IPS-11a (cell line): ENCODE measurements around the gene MALRD1.

Experiments
- H3K4me3 ChIP-seq: one replicate; pipeline ENCODE4 v1.5.1; 2013; ENCODE audit warnings: low read depth, low read length, control low read depth

MALRD1 gene

DNA sequence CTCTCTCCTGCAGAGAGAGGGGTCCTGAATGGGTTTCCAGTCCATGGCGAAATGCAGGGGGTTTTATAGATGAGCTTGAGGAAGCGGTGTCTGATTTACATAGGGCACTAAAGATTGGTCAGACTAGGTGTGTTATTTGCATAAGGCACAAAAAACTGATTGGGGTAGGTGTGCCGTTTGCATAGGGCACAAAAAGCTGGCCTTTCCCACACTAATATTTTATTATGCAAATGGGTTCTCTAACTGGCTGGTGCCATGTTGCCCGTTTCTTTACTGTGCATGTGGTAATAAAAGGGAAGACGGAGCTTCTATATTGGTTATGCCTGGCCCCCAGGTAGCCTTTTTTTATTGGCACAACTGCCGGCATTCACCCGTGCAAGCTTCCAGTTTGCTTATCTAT, 50.2 kb downstream of the MALRD1 start:
- no peak overlapping the region for H3K4me3 ChIP-seq

DNA sequence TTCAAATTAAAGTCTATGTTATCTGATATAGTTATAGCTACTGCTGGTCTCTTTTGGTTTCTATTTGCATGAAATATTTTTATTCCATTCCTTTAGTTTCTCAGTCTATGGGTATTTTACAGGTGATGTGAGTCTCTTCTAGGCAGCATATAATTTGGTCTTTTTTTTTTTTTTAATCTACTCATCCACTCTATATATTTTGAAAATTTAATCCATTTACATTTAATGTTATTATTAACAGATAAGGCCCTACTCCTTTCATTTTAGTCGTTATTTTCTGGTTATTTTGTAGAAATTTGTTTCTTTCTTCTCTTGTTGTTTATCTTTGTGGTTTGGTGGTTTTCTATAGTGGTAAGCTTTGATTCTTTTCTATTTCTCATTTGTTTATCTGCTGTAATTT, 58.8 kb downstream of the MALRD1 start:
- H3K4me3 ChIP-seq: no peak overlapping the region

DNA sequence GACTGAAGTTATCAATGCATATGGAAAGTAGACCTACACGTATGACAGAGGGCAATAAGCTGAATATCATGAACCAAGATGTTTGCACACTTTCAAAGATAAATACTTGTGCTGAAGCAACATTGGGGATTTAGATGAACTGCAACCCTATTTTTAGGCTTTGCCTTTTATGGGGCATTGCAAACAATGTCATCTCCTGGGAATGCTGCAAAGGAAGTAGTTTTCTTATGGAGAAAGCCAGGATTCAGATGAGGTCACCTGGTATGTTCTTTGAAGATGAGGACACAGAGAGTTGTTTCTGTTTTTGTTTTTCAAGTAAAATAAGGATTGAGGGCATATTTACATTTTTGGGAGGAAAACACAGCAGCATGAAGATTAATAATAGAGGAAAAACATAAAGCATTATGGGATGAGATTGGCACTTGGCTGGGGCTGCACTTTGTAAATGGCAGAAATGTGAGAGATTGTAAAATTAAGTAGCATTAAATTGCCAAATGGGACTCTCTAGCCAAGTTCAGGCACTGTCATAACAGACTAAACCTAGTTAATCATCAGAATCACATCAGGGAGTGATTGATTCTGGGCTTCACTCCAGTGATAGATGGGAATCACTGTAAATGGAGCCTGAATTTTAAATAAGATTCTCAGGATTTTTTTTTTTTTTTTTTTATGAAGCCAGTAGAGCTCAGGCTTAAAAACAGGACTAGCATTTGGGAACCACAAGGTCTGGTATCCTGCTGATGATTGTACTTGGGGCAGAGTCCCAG, 63.1 kb downstream of the MALRD1 start:
- no peak overlapping the region for H3K4me3 ChIP-seq

DNA sequence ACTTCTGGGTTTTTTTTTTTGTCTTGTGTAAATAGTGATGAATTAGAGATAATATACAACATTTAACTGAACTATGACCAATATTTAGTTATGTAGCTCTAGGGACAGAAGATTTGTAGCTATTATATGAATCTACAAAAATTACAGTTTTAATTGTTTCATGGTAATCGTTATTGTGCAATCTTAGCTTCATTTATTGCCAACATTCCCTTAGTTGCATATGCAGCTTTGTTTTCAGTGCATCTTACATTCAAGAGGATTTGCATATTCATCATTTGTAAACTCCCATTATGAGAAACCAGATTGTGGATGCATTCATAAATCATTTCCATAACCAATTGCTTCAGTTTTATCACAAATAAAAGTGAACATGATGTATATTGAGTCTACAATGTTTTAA, 68.8 kb downstream of the MALRD1 start:
- no peak overlapping the region for H3K4me3 ChIP-seq

DNA sequence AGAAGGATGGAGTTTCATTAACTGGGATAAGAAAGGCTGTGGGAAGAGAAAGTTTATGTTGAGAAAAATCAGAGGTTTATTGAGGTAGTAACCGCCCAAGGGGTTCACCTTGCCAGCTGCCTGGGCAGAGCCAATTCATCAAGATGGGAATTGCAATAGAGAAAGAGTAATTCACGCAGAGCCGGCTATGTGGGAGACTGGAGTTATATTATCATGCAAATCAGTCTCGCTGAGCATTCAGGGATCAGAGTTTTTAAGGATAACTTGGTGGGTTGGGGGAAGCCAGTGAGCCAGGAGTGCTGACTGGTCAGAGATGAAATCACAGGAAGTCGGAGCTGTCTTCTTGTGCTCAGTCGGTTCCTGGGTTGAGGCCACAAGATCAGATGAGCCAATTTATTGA, 70.6 kb downstream of the MALRD1 start:
- H3K4me3 ChIP-seq: no peak overlapping the region

DNA sequence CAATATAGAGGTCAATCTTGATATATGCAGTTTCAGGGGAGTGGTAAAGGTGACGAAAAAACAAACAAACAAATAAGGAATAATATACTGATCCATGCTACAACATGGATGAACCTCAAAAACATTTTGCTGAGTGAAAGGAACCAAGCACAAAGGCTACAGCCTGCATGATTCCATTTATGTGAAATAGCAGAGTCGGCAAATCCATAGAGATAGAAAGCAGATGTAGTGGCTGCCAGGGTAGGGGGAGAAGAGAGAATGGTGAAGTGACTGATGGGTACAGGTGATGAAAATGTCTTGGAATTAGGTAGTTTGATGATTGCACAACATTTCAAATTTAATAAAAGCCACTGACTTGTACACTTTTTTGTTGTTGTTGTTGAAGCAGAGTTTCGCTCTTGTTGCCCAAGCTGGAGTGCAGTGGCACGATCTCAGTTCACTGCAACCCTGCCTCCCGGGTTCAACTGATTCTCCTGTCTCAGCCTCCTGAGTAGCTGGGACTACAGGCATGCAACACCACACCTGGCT, 71.8 kb downstream of the MALRD1 start:
- H3K4me3 ChIP-seq: no peak overlapping the region

DNA sequence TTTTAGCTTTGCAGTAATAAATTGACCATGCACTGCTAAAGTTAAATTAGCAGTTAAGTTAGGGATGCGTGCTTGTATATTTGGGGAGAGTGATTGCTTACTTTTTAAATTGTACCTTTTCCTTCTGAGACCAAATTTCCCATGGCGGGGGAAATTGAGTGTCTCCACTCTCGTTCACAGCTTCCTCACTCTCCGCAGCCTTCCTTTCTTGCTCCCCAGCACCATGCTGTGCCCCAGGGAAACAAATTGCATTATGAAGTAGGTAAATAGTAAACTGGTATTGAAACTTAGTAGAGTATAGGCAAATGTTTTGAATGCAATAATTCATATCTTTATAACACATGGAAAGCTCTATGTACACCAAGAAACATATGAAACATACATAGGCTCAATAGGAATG, 85.4 kb downstream of the MALRD1 start:
- no peak overlapping the region for H3K4me3 ChIP-seq

DNA sequence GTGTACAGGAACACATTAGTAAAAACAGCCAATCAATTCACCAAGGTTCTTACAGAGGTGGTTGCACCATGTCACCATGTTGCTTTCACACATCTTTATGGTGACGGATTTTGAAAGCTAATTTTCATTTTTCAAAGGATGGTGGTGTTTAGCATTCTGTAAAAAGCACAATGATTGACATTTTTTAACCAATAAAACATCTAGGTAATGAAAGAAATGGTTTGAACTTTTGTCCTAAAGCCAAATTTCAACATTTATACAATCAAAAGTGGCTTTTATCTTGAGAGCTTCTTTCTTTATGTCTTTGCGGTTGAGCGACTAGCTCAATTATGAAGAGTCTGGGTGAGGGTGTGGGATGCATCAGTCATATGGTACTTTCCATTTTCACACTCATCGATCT, 94.4 kb downstream of the MALRD1 start:
- no peak overlapping the region for H3K4me3 ChIP-seq

DNA sequence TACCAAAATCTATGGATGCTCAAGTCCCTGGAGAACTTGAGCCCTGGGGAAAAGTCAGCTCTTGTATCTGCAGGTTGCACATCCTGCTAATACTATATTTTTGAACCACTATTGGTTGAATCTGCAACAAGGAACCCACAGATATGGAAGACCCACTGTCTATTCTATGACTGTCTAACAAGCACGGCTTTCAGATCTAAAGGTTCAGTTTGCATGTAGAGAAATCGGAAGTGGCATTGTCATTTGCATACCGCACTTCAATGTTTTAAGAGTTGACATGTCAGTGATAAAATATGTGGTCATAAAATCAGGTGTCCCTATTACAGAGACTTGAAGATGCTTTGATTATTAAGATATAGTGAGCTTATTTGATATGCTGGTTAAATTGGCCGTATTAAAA, 95.6 kb downstream of the MALRD1 start:
- H3K4me3 ChIP-seq: no peak overlapping the region

DNA sequence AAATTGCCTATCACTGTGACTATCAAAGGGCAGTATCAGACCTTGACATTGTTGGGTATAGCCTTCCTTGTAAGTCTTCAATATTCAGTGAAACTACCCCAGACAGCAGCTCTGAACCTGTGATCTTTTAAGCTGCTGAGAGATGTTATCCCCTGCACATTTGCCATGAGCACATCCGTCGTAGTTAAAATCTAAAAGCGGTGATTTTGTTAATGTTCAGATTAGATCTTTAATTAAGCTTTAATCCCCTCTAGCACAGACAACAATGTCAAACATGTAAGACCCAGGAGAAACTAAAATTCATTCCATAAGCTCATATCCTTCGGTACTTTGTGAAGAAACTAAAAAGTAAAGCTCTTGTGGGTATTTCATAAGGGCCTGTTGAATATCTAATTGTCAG, 105.8 kb downstream of the MALRD1 start:
- no peak overlapping the region for H3K4me3 ChIP-seq

DNA sequence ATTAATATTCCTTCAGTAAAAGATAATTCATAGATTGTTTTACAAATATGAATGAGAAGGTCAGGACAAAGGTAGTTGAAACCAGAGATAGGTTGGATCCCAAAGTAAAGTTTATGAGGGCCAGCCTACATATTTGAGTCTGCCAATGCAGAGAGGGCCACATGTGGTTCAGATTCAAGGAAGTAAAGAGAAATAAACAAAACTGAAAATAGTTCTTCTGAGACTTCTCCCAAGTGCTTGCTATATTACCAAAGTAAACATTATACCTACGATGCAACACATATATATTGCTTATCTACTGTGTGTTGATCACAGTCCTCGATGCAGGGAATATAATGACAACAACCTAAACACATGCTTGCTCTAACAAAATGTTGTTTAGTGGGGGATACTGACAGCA, 109.8 kb downstream of the MALRD1 start:
- H3K4me3 ChIP-seq: no peak overlapping the region

DNA sequence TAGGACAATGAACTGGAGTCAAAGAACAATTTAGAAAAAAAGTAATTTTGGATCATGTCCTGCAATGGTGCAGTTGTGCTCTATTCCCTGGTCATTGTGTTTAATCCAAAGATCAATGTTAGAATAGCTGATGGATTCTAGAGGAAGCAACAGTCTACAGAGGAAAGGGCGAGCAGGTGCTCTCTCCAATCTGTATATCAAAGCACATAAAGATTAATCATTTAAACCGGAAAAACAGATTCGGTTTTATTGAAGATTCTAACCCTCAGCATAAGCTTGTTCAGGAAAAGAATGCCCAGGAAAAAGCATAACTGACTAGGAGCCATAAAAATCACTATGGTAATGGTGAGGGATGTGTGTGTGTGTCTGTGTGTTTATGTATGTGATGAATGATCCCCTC, 110.3 kb downstream of the MALRD1 start:
- H3K4me3 ChIP-seq: no peak overlapping the region

DNA sequence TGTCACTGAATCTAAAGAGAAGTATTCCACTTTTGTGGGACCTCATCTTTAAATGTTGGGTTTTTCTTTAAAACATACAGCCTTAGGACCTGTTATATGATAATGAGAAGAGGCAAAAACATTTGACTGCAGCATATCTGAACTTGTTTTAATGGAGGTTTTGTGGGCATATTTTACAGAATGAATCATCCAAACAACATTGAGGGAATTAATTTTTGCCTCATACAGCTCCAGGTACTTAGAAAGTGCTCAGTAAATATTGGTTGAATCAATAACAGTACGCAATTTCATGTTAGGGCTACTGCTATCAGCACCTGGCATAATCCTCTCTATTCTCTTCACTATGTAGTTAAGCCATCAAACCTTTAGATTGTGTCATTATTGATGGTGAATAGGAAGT, 115.9 kb downstream of the MALRD1 start:
- H3K4me3 ChIP-seq: no peak overlapping the region

DNA sequence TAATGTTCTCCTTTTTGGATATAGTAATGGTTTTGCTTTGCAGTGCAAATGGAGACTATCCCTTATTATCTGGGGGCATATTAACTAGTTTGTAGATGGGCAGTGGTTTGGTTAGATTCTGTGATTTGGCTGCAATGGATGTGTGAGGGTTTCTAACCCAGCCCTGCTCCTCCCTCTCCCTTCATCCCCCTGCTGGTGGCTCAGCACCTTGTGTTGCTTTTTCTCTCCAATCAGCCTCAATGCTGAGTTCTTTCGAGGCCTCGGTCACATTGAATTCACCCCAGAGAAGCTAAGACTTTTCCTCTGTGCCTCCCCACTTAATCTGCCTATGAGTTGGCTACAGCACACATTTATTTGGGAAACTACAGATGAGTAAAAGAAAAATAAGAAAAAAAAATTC, 120.0 kb downstream of the MALRD1 start:
- H3K4me3 ChIP-seq: no peak overlapping the region

DNA sequence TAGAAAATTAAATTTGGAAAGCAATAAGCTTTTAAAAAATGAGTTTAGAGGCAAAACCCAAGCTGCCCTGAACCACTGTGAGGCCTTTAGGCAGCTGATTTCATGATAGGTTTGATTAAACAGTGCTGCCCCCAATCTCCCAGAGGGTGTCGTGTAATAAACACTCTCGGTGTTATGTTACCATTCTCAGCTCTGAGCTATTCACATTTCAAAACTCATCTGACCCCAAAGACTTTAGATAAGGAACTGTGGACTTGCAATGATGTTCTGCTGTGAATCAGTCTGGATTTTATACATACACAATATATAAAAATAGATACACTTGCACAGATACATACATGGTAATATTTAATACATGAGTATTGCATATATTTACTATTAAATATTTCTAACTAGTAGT, 120.4 kb downstream of the MALRD1 start:
- no peak overlapping the region for H3K4me3 ChIP-seq

DNA sequence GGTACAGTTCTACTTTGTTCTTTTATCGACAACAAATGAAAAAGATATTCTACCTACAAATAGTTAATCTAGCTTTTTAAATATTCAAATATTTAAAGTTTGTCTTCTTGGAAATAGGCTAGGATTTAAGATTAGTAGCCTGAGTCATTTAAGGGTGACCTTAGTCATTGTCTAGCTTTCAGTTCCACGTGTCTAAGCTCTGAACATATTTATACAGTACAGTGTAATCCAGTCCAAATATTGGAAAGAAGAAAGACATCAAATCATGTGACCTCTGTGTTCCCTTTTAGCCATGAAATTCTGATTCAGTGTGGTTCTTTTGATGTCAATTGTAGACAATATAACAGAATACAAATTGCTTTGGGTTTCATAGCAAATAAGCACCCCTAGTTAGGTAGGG, 121.1 kb downstream of the MALRD1 start:
- H3K4me3 ChIP-seq: no peak overlapping the region

DNA sequence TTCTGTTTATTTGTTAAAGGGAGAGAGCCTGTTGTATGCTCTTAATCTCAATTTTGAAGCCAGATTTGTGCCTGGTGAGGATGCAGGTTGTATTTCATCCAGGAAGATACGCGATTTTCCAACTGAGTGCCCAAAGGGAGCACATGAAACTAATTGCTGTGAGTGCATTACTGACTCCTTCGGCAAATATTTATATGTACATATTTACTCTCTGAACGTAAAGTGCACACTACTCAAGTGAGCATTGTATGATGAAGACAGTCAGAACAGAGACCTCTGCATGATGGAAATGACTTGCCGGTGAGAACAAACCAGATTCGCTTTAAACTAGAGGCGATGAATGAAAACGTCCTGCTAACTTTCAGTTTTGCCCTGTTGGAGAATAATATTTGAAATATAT, 130.1 kb downstream of the MALRD1 start:
- no peak overlapping the region for H3K4me3 ChIP-seq

DNA sequence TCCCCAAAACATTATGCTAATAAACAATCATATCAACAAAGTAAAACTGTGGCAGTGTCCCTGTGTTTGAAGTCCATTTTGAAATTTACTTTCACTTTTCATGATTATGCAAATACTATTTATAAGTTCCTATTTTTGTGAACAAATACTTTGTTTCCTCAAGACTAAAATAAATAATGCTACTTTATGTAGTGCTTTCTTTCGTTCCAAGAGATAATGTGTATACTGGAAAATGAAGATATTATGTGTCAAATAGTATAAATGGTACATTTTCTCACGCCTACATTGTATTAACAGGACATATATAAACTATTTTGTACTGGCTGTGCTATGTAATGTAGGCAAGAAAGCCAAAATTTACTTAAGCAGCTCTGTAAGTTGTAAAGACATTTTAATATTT, 136.3 kb downstream of the MALRD1 start:
- H3K4me3 ChIP-seq: no peak overlapping the region

DNA sequence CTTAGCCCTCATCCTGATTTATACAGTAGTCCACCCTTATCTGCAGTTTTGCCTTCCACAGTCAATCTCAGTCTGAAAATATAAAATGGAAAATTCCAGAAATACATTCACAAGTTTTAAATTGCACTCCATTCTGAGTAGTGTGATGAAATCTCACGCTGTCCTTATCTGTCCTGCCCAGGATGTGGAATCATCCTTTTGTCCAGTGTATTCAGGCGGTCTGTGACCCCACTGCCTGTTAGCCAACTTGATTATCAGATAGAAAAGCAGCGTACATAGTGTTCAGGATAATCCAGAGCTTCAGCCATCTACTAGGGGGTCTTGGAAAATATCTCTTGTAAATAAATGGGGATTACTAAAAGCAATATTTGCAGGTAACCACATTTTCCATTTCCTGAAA, 146.3 kb downstream of the MALRD1 start:
- H3K4me3 ChIP-seq: no peak overlapping the region

DNA sequence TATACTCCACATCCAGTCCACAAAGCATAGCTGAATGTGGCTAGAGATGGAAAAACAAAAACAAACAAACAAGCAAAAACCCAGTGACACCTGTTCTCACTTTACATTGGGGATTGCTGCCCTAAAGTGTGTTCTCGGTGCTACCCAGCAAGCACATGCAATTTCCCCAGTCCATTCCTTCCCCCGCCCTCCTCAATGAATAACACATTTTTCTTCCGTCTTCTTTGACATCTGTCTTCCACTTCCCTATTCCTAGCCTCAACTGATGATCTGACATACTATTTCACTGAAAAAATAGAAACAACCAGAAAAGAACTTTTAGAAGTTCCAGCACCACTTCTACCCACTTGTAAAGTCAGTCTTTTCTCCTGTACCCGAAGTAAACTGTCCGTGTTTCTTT, 147.1 kb downstream of the MALRD1 start:
- no peak overlapping the region for H3K4me3 ChIP-seq

DNA sequence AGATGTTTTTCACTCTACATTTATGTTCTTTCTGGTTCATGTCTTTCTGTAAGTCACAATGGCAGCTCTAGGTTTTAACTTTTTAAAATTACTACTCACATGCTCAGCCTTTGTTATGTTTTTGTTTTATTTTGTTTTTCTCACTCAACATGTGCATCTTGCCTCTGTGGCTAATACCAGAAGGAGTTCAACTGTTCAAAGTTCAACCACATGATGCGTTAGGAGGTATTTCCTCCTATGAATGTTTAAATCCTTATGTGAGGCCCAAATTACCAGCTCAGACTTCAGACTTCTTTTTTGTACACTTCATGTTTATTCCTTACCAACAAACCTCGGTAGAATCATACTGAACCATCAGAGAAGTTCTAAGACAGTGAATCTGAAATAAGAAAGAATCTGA, 151.6 kb downstream of the MALRD1 start:
- H3K4me3 ChIP-seq: no peak overlapping the region

DNA sequence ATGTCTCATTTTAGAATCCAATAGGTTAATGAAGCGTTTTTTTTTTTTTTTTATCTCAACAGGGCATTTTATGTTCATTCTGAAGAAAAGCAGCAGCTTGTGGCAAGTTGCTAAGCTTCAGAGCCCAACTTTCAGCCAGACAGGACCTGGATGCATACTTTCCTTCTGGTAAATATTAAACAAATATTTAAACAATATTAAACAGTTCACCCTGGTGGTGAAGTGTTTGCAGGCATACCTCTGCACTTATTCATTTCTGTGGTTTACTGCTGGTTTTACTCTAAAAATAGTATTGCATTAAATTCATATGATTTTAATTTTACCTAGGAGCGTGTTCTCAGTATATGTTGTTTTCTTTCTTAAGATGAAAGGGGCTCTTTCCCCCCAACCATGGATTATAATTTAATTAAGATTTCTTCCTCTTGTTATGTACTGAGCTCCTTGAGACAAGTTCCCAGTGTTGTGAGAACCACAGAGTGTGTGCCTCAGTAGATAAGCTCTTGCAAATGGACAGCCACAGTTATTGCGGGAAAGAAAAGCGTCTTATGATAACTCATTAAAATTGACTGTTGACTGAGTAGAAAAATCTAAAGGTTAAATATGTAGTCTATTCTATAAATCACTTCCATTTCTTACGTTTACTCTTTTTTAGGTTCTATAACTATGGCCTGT, 155.8 kb downstream of the MALRD1 start:
- no peak overlapping the region for H3K4me3 ChIP-seq

DNA sequence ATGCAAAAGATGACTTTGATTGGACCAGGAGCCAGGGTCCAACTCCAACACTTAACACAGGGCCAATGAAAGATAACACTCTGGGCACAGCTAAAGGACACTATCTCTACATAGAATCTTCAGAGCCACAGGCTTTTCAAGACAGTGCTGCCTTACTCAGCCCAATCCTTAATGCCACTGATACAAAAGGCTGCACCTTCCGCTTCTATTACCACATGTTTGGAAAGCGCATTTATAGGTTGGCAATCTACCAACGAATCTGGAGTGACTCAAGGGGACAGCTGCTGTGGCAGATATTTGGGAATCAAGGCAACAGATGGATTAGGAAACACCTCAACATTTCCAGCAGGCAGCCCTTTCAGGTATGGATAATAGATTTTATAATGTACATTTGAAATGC, 160.7 kb downstream of the MALRD1 start:
- H3K4me3 ChIP-seq: no peak overlapping the region
